Activated naive CD4-positive, alpha-beta T cell treated with anti-CD3 and anti-CD28 coated beads, Interleukin-2, amount 50 U/mL, for 16 hours (primary cell): ENCODE results near the gene FMN1.

Experiments used
- DNase-seq: peaks from one replicate; pipeline ENCODE4 v3.0.0-alpha.2; 2020

Gene FMN1

GRCh38 chr15:33200903-33201302 is 6.4 kb upstream of the FMN1 start:
- DNase-seq: no peak

GRCh38 chr15:33200444-33200843 is 5.9 kb upstream of the FMN1 start:
- DNase-seq: no peak

DNA sequence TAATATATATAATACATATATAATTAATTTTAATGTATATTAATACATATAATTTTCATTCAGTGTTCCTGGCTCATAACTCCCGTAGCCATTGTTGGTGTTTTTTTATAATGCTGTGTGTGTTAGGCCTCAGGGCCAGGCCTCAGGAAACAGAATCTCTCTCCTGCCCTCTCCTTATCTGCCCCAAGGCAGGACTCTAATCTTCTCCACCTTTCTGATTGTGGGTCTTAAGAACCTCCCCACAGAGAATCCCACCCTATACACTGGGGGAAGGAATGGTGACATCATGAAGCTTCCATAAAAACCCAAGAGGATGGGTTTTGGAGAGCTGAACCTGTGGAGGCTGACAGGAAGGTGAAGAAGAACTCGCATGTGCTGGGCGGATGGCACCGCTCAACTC is 4.0 kb upstream of the FMN1 start:
- DNase-seq: no peak

DNA sequence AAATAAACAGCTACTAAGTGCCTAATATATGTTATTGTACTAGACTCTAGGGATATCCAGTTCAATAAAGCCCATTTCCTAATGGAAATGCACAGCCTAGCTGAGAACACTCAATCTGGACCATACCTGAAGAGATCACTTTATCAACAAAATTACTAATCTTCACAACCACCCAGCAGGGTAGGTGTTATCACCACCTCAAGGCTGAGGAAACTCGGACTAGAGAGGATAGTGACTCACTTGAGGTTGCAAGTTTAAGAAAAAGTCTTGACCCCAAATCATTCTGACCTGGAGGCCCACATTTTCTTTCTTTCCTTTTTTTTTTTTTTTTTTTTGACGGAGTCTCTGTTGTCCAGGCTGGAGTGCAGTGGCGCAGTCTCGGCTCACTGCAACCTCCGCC is 3.1 kb upstream of the FMN1 start:
- no peak for DNase-seq

GRCh38 chr15:33194237-33194636 is 277 bp downstream of the FMN1 start:
- DNase-seq: peak; percentile 10

GRCh38 chr15:33191591-33191990 is 2.9 kb downstream of the FMN1 start:
- DNase-seq: no peak

- no peak for DNase-seq
These were observed 4.0 kb downstream of the FMN1 start for GRCh38 chr15:33190539-33190938.

DNA sequence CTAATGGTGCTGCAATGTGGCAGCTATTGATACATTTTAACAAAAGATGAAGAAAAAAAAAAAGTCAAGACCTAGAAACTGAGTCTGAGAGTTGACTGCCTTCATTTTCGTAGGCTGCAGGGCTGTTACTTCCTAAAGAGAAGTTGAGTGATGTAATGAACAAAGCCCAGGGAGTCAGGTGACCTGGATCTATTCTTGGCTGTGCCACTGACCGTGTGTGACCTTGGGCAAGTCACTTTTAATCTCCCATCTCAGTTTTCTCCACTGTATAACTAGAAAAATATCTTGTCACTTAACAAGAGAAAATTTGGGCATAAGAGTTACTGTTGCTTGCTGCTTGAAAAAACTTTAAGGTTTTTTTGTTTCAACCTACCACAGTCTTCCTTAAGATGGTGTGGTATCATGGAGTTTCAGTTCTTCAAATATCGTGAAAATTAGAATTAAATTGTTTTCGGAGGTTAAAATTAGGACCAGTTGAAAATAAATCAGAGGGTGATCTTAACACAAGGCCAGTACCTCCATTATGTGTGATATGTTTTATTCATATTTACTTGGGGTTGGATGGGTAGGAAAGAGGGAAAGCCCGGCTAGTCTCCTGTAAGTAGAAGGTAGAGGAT is 5.8 kb downstream of the FMN1 start:
- DNase-seq: no peak

GRCh38 chr15:33188159-33188558 is 6.4 kb downstream of the FMN1 start:
- no peak for DNase-seq

- DNase-seq: no peak
These were observed 11.2 kb downstream of the FMN1 start for GRCh38 chr15:33183334-33183733.

DNA sequence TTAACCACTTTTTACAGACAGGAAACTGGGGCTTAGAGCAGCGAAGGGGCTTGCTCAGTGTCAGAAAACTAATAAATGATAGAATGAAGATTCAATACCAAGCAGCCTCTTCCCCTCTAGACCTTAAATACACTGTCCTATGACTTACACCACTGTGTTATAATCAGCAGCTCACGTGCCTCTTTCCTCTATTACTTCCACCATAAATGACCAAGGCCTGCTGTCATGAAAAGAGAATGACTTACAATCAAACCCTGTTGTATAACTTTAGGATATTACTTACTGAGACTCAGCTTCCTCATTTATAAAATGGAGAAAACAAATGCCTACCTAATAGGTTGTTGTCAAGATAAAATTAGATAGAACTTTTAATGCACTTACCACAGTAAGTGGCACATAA is 11.6 kb downstream of the FMN1 start:
- DNase-seq: no peak

- no peak for DNase-seq
These were observed 12.1 kb downstream of the FMN1 start for GRCh38 chr15:33182278-33182905.

DNA sequence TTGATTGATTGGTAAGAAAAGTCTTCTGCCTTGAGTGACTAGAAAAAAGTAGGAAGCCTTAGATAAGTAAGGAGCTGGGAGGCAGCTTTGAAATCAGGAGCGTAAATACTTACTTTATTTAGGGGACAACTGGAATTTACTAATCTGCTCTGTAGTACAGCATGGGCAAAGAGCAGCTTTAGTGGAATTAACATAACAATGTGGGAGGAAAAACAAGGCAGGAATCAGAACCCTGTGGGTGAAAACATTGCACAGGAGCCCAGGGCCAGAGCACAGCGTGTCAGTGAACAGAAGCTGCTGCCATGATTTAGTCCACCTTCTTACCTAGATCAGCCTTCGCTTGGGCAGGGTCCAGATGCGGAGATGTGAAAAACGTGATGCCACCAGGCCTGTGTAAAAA is 14.6 kb downstream of the FMN1 start:
- no peak for DNase-seq

DNA sequence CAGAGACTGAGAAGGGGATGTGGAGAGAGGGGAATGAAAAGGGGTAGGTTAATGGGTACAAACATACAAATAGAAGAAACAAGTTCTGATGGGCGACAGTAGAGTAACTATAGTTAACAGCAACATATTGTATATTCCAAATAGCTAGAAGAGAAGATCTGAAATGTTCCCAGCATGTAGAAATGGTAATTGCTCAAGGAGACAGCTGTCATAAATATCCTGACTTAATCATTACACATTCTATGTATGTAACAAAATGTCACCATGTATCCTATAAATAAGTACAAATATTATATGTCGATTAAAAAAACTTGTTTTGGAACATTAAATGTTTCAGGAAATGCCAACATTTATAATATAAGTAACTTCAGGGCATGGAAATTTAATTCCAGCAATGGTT is 23.3 kb downstream of the FMN1 start:
- no peak for DNase-seq

DNA sequence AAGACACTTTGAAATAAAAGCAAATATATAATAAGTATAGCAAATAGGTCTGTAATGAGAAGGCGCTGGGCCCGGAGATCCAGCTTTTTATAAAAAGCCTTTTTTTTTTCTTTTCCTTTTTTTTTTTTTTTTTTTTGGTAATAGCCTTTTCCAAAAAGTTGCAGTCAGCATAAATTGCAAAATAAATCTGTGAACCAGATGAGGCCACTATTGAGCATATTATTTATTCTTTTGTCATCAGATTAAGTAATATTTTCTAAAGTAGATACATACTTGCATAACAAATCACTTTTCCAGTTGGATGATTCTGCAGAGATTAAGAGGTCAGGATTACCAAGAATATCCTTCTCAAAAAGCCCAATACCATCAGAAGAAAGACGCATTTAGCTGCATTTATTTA is 24.9 kb downstream of the FMN1 start:
- no peak for DNase-seq

- DNase-seq: no peak
These were observed 26.1 kb downstream of the FMN1 start for GRCh38 chr15:33168444-33168843.

DNA sequence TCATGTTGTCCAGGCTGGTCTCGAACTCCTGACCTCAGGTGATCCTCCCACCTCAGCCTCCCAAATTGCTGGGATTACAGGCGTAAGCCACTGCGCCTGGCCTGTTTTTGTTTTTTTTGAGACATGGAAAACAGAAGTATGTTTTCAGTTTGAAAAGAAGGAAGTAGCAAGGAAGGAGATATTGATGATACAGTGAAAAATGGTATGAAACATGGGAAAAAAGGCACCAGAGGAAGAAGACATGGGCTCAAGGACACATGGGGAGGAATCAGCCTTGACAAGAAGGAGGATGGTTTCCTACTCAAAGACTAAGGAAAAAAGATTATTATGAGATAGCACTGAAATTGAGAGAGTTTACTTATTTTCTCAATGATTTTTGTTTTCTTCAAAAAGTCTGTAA is 30.7 kb downstream of the FMN1 start:
- DNase-seq: no peak

DNA sequence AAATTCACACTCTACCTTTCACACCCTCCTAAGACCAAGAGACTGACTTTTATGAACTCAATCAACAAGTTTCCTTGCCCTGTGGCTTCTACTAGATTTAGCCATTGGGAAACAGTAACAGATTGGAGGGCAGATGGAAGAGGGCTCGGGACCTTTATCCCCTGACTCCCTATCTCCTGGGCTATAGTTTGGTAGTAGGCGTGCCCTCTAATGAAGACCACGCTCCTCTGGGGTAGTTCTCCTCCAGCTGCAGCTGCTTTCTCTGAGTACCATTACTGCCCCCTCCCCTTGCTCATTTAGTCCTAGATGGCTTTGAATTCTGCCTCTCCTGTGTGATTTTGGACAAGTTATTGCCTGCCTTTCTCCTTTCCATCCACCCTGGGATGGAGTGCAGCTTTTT is 33.3 kb downstream of the FMN1 start:
- no peak for DNase-seq

DNA sequence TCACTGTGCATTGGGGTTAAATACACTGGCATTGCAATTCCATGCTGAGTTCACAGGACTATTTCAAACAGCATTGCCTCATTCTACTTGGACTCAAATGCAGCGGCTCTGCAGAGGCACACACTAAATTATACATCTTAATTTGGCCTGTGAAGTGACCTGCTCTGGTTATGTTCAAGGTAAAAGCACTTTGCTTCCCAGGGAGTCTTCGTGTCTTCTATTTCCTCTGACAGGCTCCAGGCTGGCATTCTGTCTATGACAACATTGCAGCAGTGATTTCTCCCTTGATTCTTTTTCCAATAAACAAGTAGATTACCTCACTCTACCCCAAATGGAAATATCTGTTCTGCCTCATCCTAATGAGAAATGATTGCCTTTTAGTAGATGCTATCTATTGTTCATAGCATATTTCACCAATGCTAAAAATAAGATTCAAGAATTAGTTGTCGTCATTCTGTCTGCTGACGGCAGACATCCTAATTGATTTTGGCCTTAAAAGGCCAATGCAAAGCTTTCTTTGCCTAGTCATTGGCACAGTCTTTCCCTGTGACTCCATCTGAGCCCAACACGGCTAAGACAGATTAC is 33.8 kb downstream of the FMN1 start:
- no peak for DNase-seq

DNA sequence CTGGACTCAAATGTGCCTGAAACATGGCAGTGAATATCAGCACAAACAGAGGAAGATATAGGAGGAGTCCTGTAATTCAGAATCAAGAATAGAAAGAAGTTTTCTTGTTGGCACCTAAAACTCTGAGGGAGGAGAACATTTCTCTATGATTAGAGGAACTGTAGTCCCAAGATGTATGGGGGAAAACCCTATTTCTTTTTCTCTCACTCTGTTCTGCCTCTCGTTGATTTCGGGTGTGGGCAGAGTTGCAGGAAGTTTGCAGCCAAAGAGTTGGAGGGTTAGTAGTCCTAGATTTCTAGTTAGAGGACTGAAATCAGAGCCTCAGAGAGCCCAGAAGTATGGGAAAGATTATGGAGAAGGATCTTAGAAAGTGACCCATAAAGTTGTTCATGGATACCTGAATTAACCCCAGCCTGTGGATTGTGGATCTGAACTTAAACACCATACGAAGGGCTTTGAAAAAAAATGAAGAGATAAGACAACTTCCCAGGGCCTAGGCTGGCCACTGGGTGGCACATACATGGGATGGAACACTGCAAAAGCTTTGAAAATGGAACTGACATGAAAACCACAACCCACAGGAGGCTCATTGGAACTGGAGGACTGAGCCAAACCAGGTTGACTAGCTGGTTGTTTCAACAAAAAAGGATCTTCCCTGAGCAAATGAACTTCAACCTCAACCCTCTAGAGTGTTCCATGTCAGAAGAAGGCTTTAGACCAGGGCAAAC is 34.6 kb downstream of the FMN1 start:
- no peak for DNase-seq

GRCh38 chr15:33158366-33158765 is 36.1 kb downstream of the FMN1 start:
- no peak for DNase-seq

DNA sequence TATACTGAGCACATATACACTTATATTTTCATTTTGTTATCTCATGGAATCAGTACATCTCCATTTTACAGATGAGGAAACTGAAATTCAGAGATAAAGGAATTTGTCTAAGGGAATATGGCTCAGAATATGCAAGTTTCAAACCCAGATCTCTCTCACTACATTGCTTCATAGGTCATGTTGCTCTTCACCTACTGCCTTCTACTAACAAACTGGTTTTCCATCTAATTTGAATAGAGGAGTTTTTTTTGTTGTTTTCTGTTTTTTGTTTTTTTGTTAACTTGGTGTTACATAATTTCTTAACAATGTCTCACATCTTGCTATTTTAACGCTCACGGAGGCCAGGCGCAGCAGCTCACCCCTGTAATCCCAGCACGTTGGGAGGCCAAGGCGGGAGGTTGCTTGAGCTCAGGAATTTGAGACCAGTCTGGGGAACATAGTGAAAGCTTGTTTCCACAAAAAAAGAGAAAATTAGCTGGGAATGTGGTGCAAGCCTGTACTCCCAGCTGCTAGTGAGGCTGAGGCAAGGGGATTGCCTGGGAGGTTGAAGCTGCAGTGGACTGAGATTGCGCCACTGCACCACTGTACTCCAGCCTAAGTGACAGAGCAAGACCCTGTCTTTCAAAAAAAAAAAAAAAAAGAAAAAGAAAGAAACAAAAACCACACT is 37.0 kb downstream of the FMN1 start:
- DNase-seq: no peak

DNA sequence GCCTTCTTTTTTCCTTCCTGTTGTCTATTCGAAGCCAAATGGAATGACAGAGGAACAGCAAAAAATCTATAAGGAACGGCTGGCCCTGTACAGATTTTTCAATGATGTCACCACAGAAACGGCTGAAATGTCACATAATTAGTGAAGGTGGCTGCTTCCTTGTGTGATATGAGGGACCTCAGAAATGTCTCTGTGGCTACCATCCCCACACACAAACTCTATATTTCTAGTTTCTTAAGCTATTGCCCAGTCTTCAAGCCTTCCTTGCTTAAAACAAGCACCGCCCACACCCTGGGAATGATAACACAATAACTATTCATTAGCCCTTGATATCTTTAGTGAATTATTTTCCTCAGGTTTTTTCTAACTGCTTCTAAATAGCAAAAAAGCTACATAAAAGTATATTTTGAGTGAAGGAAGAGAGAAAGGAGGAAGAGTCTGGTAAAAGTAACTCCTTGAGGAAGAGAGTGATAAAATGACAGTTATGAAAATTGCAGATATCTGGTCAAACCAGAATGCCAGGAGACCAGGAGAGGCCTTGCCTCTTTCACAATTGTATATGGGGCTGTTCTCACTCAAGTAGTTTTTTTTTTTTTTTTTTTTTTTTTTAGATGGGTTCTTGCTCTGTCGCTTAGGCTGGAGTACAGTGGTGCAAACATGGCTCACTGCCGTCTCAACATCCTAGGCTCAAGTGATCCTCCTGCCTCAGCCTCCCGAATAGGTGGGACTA is 38.7 kb downstream of the FMN1 start:
- no peak for DNase-seq
